Measurements from ENCODE around the gene COL16A1.

Gene COL16A1

DNA sequence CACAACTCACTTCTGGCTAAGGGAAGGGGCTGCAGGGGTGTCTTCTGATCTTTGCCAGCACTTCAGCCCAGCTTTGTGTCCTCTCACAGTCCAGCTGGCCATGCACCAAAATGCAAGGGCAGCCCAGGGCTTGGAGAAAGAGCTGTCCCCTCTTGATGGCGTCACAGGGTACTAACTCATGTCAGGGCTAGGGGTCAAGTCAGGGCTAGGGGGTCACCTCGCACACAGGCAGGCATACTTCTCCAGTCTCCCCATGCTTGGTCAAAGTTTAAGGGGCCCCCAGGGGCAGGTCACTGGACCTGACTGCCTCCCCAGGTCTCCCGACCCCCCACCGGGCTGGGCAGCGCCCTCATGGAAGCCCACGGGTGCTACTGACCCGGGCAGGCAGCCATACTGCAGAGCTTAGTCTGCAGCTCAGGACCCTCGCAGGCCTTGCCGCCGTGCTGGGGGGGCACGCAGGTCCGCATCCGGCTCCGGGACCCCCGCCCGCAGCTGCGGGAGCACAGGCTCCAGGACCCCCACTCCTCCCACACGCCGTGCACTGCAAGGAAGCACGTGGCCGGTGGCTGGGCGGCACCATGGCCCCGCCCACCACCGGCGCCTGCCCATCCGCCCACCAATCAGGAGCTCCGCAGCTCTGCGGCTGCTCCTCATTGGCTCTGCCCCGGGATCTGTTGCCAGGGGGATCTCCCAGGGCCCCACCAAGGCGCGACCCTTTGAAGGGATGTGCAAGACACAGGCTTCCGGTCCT is 38.8 kb upstream of the COL16A1 start:
- no peak overlapping the region for H3K4me3 ChIP-seq (ENCODE audit: low read depth, low read length)
- TF ChIP-seq, protein P1, sequence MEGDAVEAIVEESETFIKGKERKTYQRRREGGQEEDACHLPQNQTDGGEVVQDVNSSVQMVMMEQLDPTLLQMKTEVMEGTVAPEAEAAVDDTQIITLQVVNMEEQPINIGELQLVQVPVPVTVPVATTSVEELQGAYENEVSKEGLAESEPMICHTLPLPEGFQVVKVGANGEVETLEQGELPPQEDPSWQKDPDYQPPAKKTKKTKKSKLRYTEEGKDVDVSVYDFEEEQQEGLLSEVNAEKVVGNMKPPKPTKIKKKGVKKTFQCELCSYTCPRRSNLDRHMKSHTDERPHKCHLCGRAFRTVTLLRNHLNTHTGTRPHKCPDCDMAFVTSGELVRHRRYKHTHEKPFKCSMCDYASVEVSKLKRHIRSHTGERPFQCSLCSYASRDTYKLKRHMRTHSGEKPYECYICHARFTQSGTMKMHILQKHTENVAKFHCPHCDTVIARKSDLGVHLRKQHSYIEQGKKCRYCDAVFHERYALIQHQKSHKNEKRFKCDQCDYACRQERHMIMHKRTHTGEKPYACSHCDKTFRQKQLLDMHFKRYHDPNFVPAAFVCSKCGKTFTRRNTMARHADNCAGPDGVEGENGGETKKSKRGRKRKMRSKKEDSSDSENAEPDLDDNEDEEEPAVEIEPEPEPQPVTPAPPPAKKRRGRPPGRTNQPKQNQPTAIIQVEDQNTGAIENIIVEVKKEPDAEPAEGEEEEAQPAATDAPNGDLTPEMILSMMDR (IDR thresholded peaks at IDR 0.05; ENCODE audit: insufficient read depth, low read depth, low read length, missing control alignments): no peak

DNA sequence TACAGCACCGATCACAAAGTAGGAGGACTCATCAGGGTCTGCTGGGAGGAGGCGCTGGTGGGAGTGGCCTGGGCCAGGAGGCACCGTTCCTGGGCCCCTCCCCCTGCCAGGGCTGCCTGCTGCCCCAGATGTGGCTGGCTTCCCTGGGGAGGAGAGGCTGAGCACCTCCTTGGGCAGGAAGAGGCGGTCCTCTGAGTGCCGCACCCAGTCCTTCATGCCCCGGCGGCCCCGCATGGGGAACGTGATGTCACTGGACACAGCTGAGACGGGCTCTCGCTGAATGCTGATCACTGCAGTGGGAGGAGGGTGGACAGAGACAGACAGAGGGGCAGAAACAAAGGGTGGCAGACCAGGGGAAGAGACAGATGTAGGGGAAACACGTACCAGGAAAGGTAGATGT is 35.5 kb upstream of the COL16A1 start:
- DNase-seq (ENCODE audit: low read depth): peak; percentile 29
- no peak overlapping the region for H3K4me3 ChIP-seq (ENCODE audit: low read depth, low read length)
- TF ChIP-seq, protein P1 (IDR thresholded peaks at IDR 0.05; ENCODE audit: insufficient read depth, low read depth, low read length, missing control alignments): no peak

More for the DNA sequence above, 38.8 kb upstream of the COL16A1 start:
- no peak for DNase-seq (ENCODE audit: low read depth)

DNA sequence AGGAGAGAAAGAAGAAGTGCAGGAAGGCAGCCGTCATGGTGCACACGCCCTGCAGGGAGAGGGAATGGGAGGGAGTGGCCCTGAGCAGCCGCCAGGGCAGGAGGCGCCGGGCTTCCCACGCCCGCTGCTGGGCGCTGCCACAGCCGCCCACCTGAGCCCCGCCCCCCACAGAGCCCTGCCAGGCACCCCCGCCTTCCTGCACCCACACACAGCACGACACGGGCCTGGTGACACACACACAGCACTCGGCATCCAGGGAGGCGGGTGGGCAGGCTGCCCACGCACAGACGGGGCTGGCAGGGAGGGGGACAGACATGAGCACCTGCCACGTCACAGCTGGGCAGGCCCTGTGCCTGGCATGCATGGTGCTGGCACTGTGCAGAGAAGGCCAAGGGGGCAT is 32.9 kb upstream of the COL16A1 start:
- DNase-seq (ENCODE audit: low read depth): no peak
- TF ChIP-seq, protein P1 (IDR thresholded peaks at IDR 0.05; ENCODE audit: insufficient read depth, low read depth, low read length, missing control alignments): no peak
- no peak overlapping the region for H3K4me3 ChIP-seq (ENCODE audit: low read depth, low read length)

DNA sequence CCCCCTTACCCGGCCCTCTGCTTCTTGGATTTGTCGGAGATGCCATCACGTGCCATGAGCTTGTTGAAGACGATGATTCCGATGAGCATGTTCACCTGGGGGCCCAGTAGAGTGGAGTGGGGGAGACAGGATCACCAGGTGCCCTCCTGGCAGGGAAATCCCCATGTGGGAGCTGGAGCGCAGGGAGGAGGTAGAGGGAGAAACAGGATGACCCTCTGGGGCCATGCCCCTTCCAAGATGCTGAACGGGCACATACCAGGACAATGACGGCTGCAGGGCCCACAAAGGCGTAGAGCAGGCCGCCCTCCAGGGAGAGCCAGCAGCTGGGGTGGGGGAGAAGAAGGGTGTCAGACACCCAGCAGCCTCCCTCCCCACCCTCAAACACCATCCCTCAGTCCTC is 31.8 kb upstream of the COL16A1 start:
- TF ChIP-seq, protein P1 (IDR thresholded peaks at IDR 0.05; ENCODE audit: insufficient read depth, low read depth, low read length, missing control alignments): no peak
- DNase-seq (ENCODE audit: low read depth): no peak
- H3K4me3 ChIP-seq (ENCODE audit: low read depth, low read length): no peak overlapping the region

DNA sequence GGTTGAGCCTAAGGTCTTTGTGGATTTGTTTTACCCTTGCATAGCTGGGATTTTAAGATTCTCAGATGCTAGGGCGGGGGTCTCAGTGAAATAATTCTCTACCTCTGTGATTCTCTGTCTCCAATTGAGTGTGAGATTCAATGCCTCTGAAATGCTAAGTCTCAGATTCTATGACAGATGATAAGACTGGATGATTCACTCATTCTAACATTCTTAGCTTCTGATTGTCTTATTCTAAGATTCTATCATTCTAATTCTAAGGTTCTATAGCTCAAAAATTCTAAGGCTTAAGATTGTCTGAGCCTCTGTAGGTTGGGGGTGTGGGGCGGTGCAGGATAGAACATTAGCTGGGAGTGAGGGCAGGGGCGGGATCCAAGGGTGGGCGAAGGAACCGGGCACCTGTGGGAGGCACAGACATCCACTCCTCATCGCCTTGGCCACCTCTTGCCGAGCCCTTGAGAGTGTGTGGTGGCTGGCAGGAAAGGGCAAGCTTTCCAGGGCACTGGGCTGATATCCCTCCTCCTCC is 30.8 kb upstream of the COL16A1 start:
- TF ChIP-seq, protein P1 (IDR thresholded peaks at IDR 0.05; ENCODE audit: insufficient read depth, low read depth, low read length, missing control alignments): no peak
- no peak for DNase-seq (ENCODE audit: low read depth)
- no peak overlapping the region for H3K4me3 ChIP-seq (ENCODE audit: low read depth, low read length)

DNA sequence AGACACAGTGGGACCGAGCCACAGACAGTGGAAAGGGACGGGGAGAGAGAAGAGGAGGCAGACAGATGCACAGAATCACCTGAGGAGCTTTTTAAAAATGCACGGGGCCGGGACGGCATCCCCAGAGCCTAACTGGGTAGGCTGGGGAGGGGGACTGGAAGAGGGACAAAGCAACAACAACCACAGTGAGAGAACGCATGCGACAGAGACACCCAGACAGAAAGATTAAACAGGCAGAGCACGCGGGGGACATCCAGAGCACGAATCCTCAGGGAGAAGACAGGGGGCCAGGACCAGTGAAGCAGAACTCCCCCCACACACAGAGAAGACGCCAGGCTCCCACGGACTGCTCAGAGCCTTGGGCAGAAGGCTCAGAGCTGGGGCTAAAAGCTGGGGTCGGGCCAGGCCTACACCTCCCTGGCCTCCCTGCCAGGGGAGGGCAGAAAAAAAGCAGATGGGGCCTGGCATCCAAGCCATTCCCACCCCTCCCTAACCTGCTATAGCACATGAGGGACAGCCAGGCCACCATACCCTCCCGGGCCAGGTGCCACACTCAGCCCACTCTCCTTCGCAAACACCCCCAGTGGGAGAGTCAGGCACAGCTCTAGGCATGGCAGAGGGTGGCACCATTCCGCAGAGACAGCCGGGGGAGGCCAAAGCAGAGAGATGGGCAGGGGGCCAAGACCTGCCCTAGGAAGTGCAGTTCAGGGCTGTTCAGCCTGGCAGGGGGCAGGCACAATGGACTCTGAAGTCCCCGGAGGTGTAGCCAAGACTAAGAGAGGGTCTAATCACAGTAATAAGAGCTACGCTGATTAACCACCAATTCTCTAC is 29.8 kb upstream of the COL16A1 start:
- no peak for DNase-seq (ENCODE audit: low read depth)

More for the DNA sequence above, 29.8 kb upstream of the COL16A1 start:
- TF ChIP-seq, protein P1 (IDR thresholded peaks at IDR 0.05; ENCODE audit: insufficient read depth, low read depth, low read length, missing control alignments): no peak
- H3K4me3 ChIP-seq (ENCODE audit: low read depth, low read length): no peak overlapping the region
